HFF-Myc (cell line): ENCODE results near the gene STEAP4.
"Not testable (repeated sequence)": the region's sequence is repeated elsewhere in the genome, so short reads cannot be mapped to it uniquely, and the experiment has no call there.

Source experiments
- DNase-seq: peaks from one replicate; pipeline ENCODE4 v3.0.0-alpha.2; 2011; ENCODE audit warnings: low read depth; ENCODE audit errors: extremely low read depth
- H3K4me3 ChIP-seq: replicated peaks from 2 replicates; pipeline ENCODE4 v1.5.1; 2011; ENCODE audit warnings: low read depth, mild to moderate bottlenecking, control low read depth, low read length
- CTCF ChIP-seq: IDR thresholded peaks from 2 replicates; pipeline ENCODE4 v1.5.1; 2012; ENCODE audit warnings: mild to moderate bottlenecking, low read depth, low read length, control low read depth; ENCODE audit errors: missing control alignments

STEAP4 gene

DNA sequence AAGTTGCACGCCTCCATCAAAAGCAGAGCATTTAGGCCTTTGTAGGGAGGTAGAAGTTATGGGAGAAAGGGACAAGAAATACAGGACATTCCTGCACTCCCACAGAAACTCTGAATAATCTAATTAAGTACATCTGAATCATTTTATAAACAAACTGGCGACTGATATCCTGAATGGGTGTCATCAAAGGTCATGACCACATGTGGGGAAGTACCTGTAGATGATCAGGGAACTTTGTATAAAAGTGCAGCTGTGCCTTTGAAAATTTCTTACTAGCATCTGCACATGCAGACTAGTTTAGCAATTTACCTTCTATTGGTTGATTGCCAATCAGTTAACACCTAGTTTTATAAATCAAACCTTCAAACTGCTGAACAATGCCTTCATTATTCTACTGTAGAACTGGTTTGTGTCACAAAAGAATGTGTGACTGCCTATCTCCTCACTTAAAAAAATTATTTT is 17.1 kb downstream of the STEAP4 start:
- H3K4me3 ChIP-seq, result no peak overlapping the region
- DNase-seq, result no peak
- TF ChIP-seq CTCF, result no peak

- no peak overlapping the region for H3K4me3 ChIP-seq
- DNase-seq, result no peak
- no peak for TF ChIP-seq CTCF
Measured at GRCh38 chr7:88281749-88282148, 24.9 kb downstream of the STEAP4 start.

DNA sequence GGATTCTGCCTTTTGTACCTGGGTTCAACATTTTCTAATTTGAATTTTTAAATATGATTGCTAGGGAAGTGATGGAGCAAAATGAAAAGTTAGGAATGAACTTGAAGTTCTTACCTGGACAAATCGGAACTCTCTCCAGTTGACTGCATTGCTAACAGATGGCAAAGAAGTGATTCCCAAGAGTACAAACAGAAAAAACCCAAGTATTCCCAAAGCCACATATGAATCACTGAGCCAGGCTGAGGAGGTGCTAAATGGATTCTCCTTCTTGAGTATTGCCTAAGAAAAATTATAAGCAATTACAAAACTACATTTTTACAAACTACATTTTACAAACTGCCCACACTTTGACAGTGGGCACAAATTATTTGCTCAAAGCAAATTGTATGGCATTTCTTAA is 25.9 kb downstream of the STEAP4 start:
- TF ChIP-seq CTCF, result no peak
- no peak overlapping the region for H3K4me3 ChIP-seq

DNA sequence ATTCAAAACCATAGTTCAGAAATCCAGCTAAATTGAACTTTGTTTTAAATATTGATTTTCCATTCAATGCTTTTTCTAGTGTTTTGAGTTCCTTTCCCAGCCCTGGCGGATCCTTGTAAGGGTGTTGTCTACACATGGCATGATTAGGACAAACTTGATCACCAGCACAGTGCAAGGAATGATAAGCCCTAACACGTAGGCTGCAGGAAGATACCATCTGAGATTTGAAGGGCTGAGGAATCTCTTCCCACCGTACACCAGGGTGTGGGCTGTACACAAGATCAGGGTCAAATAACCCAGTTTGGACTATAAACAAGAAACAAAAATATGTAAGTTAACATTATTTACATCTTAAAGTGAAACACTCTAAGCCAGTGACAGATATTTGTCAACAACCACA is 27.4 kb downstream of the STEAP4 start:
- no peak for TF ChIP-seq CTCF
- H3K4me3 ChIP-seq, result no peak overlapping the region
- DNase-seq, result no peak

More for the DNA sequence above, 25.9 kb downstream of the STEAP4 start:
- no peak for DNase-seq

DNA sequence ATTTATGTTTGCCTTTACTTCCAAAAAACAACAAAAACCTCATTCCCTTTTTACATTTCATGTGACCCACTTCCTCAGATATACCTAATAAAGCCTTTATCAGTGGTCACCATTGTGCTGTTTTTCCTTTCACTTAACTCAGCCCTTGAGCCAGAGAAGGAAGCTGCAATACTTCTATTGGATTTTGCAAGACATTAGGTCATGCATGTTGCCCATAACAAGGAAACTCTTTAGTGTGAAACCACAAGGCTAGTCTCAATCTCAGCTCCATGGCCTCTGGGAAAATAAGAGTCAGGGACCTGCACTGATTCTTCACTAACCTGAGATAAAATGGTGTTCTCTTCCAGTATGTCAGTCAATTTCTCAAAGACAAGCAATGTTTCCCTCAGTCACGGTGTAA is 27.8 kb downstream of the STEAP4 start:
- DNase-seq, result no peak
- no peak for TF ChIP-seq CTCF
- no peak overlapping the region for H3K4me3 ChIP-seq

GRCh38 chr7:88276605-88277153 is 30.0 kb downstream of the STEAP4 start:
- no peak overlapping the region for H3K4me3 ChIP-seq
- no peak for DNase-seq
- no peak for TF ChIP-seq CTCF

GRCh38 chr7:88274856-88275255 is 31.8 kb downstream of the STEAP4 start:
- DNase-seq, H3K4me3 ChIP-seq: not testable (repeated sequence)
